K562 (cell line): ENCODE results near the gene NFATC2.

Source experiments
- CTCF ChIP-seq, 3 experiments: IDR thresholded peaks in 2 of 3; conservative IDR thresholded peaks in 1 of 3; 2 replicates each; pipeline ENCODE4 v1.5.1; 2011 to 2012; ENCODE audit warnings: low read length in 3 of 3, mild to moderate bottlenecking in 3 of 3, control low read depth in 2 of 3, improper control_type of control experiment in 1 of 3, inconsistent platforms in 1 of 3, low read depth in 1 of 3, mixed read lengths in 1 of 3, moderate library complexity in 1 of 3; ENCODE audit not compliant: insufficient read depth in 2 of 3
- EZH2 ChIP-seq: IDR thresholded peaks from 2 replicates; pipeline ENCODE4 v1.6.1; 2012; ENCODE audit warnings: low read depth, mild to moderate bottlenecking, inconsistent platforms, low read length, borderline replicate concordance
- FOXP1 ChIP-seq: sonication (generic); formaldehyde crosslinking; IDR thresholded peaks from 2 replicates; pipeline ENCODE4 v1.8.0; 2022; ENCODE audit warnings: mild to moderate bottlenecking, missing genetic modification reagents
- HDAC3 ChIP-seq: fragments of 450-650 bp; IDR thresholded peaks from 2 replicates; pipeline ENCODE4 v1.6.1; 2018; ENCODE audit warnings: borderline replicate concordance, mild to moderate bottlenecking, moderate library complexity; ENCODE audit not compliant: partially characterized antibody
- MYC ChIP-seq, 2 experiments: fragments of 250-450 bp in 1 of 2; sonication (Bioruptor Pico) in 1 of 2; IDR thresholded peaks; 2 replicates each; pipeline versions ENCODE4 v1.5.1 to v1.6.1; 2012 to 2021; ENCODE audit warnings: low read depth in 2 of 2, borderline replicate concordance in 1 of 2, improper control_type of control experiment in 1 of 2, low read length in 1 of 2, mild to moderate bottlenecking in 1 of 2, moderate library complexity in 1 of 2
- RAD21 ChIP-seq, 2 experiments: fragments of 250-450 bp in 1 of 2; fragments of 450-650 bp in 1 of 2; sonication (Bioruptor Pico) in 1 of 2; formaldehyde crosslinking in 1 of 2; IDR thresholded peaks in 1 of 2; conservative IDR thresholded peaks in 1 of 2; 2 replicates each; pipeline versions ENCODE4 v1.4.0 to v1.8.0; 2020 to 2022; ENCODE audit warnings: mild to moderate bottlenecking in 2 of 2, moderate library complexity in 1 of 2
- RBBP5 ChIP-seq: fragments of 200-600 bp; sonication (generic); IDR thresholded peaks from 2 replicates; pipeline ENCODE4 v1.6.1; 2012; ENCODE audit warnings: borderline replicate concordance, mild to moderate bottlenecking, low read length, control low read depth, inconsistent platforms; ENCODE audit not compliant: insufficient read depth, poor library complexity, severe bottlenecking
- SETDB1 ChIP-seq: IDR thresholded peaks from one replicate; pipeline ENCODE4 v1.6.1; 2012; ENCODE audit warnings: low read length, control low read depth, inconsistent platforms
- STAT5A ChIP-seq: IDR thresholded peaks from 2 replicates; pipeline ENCODE4 v1.6.1; 2012; ENCODE audit warnings: low read length, inconsistent platforms, borderline replicate concordance
- TFE3 ChIP-seq: fragments of 450-650 bp; formaldehyde crosslinking; IDR thresholded peaks from 2 replicates; pipeline ENCODE4 v1.4.0; 2020; ENCODE audit warnings: mild to moderate bottlenecking, mixed read lengths
- THRAP3 ChIP-seq: fragments of 450-650 bp; IDR thresholded peaks from 2 replicates; pipeline ENCODE4 v1.6.1; 2016; ENCODE audit warnings: mild to moderate bottlenecking, inconsistent platforms, borderline replicate concordance
- ZNF24 ChIP-seq: fragments of 450-650 bp; IDR thresholded peaks from 2 replicates; pipeline ENCODE4 v1.6.1; 2016
- ZNF512 ChIP-seq: IDR thresholded peaks from 2 replicates; pipeline ENCODE4 v1.6.1; 2016; ENCODE audit warnings: missing genetic modification characterization, missing compliant biosample characterization

- TF ChIP-seq ZNF512: no peak
- no peak for TF ChIP-seq STAT5A
- TF ChIP-seq THRAP3: no peak
- no peak for TF ChIP-seq FOXP1
- TF ChIP-seq MYC (IDR thresholded peaks at IDR 0.05; ENCODE audit: low read depth, low read length): no peak
- no peak for TF ChIP-seq MYC (CRISPR knock-in tag; IDR thresholded peaks at IDR 0.05; ENCODE audit: borderline replicate concordance, low read depth)
- TF ChIP-seq SETDB1: no peak
- TF ChIP-seq HDAC3: no peak
- no peak for TF ChIP-seq CTCF (IDR thresholded peaks at IDR 0.05 in 2 of 3, conservative IDR thresholded peaks at IDR 0.05 in 1 of 3; ENCODE audit: insufficient read depth in 2 of 3, low read depth in 1 of 3, low read length in 3 of 3)
- TF ChIP-seq RBBP5: no peak
- TF ChIP-seq EZH2: no peak
- no peak for TF ChIP-seq TFE3 (CRISPR knock-in tag)
- no peak for TF ChIP-seq RAD21 (CRISPR knock-in tag; conservative IDR thresholded peaks at IDR 0.05 in 1 of 2, IDR thresholded peaks at IDR 0.05 in 1 of 2)
- no peak for TF ChIP-seq ZNF24
Observed at GRCh38 chr20:51447765-51448148, 94.8 kb downstream of the NFATC2 start.
